GM18520 (cell line): Measurements from ENCODE around the gene SSX5.
"Not testable (repeated sequence)": the region's sequence is repeated elsewhere in the genome, so short reads cannot be mapped to it uniquely, and the experiment has no call there.

Source experiments
- ATAC-seq: cut with Tn5 transposase; IDR thresholded peaks from one replicate; pipeline ENCODE4 v1.9.1; 2021; ENCODE audit not compliant: unreplicated experiment

The SSX5 gene, protein sequence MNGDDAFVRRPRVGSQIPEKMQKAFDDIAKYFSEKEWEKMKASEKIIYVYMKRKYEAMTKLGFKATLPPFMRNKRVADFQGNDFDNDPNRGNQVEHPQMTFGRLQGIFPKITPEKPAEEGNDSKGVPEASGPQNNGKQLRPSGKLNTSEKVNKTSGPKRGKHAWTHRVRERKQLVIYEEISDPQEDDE

DNA sequence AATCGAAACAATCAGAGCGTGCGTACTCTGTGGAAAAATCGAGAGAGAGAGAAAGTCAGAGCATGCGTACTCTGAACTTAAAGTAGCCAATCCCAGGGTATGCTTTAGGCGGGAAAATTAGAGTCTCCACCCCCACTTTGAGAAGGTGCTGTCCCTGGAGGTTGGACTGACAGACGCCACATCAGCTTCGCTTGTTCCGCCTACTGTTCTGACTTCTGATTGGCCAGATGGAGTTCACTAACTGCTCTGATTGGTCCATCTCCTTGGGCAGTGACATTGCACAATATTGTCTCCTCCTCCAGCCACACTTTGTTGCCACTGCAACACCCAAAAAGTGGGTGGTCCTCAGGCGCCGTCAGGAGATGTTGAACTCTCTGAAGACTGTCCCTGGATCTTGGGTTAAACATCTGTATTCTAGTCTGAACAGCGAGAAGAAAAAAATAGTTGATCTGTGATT is at the start of gene SSX5:
Gene SSX5 (minus strand): TSS at position 51 of the 457 bp plus-strand sequence. CDS start 1,437 bp downstream, outside the sequence.
- ATAC-seq = no peak

DNA sequence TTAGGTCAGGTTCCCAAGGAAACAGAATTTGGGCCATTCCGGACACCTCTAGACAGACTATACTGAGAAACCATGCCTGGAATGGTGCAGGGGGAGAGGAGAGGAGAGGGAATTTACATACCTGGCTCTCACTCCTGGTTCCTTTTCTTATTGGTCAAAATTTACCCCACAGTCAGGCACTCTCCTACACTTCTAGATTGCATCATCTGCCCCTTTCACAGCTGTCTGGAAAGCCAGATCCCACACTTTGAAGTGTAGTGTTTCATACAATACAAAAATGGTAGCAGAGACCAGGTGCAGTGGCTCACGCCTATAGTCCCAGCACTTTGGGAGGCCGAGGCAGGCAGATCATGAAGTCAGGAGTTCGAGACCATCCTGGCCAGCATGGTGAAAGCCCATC is 27.6 kb upstream of the SSX5 start:
- ATAC-seq = not testable (repeated sequence)

DNA sequence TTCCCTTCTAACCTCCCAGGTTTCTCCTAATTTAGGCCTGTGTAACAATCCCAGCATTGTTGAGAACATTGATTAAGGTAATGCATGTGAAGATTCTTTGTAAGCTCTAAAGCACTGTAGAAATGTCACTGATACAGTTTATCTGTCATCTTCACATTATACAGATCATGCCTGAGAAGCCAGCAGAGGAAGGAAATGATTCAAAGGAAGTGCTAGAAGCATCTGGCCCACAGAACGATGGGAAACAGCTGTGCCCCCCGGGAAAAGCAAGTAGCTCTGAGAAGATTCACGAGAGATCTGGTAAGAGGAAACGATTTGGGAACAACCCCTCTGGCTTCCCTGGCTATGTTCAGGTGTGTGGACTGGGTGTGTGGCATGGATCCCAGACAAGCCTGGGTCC is 17.7 kb upstream of the SSX5 start:
- ATAC-seq = not testable (repeated sequence)

DNA sequence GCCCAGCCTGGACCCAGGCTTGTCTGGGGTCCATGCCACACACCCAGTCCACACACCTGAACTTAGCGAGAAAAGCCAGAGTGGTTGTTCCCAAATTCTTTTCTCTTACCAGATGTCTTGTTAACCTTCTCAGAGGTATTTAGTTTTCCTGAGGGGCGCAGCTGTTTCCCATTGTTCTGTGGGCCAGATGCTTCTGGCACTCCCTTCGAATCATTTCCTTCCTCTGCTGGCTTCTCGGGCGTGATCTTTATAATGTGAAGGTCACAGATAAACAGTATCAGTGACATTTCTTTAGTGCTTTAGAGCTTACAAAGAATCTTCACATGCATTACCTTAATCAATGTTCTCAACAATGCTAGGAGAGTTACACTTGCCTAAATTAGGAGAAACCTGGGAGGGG is 6.6 kb downstream of the SSX5 start:
- not testable (repeated sequence) for ATAC-seq

DNA sequence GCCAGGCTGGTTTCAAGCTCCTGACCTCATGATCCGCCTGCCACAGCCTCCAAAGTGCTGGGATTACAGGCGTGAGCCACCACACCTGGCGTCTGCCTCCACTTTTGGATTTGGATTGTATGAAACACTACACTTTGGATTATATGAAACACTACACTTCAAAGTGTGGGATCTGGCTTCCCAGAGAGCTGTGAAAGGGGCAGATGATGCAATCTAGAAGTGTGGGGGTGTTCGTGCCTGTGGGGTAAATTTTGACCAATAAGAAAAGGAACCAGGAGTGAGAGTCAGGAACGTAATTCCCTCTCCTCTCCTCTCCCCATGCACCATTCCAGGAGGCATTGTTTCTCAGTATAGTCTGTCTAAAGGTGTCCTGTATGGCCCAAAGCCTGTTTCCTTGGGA is 14.7 kb downstream of the SSX5 start:
- not testable (repeated sequence) for ATAC-seq

DNA sequence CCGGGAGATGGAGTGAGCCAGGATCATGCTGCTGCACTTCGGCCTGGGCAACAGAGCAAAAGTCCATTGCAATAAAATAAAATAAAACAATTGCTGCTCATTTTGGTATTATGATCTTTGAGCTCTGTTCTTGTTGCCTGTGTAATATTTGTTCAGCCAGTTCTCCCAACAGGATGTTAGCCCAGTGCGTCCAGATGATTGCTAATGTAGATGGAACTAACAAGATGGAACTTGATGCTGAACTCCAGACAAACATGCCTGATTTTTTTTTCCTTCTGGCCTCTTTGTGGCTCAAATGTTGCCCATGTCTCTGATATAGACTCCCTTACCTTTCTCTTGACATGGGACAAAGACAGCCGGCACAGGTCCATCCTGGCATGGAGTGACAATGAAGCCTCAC is 15.8 kb downstream of the SSX5 start:
- no peak for ATAC-seq

DNA sequence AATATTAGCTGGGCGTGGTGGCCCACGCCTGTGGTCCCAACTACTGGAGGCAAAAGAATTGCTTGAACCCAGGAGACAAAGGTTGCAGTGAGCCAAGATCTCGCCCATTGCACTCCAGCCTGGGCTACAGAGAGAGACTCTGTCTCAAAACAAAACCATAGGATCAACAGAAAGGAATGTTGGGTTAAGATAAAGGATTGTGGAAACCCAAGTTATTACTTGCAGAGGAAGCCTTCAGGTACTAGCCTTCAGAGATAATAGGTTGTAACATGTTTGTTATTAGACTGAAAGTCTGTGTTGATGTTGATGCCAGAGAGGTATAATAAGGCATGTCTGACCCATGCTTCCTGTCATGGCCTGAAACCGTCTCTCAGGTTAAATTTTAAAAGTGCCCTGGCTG is 16.9 kb downstream of the SSX5 start:
- ATAC-seq = no peak

DNA sequence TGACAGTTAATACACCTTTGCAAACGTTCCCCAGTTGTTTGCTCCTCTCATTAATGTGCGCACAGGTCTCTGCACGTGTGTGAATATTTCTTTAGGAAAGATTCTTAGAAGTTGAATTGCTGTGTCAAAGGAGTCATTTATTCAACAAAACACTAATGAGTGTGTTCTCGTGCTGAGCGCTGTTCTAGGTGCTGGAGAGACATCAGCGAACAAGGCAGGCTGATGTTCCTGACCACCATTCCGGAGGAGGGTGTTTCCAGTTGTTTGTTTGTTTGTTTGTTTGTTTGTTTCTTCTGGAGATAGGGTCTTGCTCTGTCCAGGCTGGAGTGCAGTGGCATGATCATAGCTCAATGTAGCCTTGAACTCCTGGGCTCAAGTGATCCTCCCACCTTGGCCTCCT is 30.3 kb downstream of the SSX5 start:
- not testable (repeated sequence) for ATAC-seq

DNA sequence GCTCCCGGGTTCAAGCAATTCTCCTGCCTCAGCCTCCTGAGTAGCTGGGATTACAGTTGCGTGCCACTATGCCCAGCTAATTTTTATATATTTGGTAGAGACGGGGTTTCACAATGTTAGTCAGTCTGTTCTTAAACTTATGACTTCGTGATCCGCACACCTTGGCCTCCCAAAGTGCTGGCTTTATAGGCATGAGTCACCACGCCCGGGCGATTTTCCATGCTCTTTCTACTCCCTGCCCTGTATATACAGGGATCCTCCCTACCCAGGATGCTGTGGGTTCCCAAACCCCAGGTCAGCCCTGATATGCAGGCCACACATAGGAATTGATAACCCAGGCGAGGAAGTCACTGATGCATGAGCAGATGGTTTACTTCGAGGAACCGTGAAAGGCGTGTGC is 31.4 kb downstream of the SSX5 start:
- ATAC-seq = no peak

DNA sequence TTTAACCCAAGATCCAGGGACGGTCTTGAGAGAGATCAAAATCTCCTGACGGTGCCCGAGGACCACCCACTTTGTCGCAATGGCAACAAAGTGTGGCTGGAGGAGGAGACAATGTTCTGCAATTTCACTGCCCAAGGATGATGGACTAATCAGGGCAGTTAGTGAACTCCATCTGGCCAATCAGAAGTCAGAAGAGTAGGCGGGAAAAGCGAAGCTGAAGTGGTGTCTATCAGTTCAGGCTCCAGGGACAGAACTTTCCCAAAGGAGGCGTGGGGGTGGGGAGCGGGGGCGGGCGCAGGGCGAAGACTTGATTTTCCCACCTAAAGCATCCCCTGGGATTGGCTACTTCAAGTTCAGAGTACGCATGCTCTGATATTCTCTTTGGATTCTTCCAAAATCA is 40.6 kb downstream of the SSX5 start:
- no peak for ATAC-seq

DNA sequence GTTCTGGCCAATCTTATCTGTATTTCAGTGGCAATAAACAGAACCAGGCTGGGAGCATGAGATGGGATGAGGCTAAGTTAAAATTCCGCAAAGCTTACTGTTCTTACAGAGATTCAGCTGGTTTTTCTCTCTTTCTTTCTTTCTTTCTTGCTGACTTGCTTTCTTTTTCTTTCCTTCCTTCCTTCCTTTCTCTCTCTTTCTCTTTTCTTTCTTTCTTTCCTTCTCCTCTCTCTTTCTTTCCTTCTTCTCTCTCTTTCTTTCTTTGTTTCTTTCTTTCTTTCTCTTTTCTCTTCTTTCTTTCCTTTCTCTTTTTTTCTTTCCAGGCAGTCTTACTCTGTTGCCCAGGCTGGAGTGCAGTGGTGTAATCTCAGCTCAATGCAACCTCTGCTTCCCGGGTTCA is 41.8 kb downstream of the SSX5 start:
- ATAC-seq = no peak

DNA sequence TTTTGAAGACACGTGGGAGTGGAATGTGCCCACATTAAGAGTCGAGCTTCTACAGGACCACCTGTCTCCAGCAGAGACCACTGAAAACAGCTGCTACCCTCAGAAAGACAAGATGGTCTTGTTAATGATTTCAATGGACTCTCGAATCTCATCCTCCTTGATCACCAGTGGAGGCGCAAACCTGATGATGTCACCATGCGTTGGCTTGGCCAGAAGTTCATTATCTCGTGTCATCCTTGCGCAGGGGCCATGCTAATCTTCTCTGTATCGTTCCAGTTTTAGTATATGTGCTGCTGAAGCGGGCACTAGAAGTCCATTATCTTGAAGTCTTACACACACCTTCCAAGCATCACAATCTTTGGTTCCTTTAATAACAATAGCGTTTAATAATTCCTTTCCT is 42.8 kb downstream of the SSX5 start:
- no peak for ATAC-seq

DNA sequence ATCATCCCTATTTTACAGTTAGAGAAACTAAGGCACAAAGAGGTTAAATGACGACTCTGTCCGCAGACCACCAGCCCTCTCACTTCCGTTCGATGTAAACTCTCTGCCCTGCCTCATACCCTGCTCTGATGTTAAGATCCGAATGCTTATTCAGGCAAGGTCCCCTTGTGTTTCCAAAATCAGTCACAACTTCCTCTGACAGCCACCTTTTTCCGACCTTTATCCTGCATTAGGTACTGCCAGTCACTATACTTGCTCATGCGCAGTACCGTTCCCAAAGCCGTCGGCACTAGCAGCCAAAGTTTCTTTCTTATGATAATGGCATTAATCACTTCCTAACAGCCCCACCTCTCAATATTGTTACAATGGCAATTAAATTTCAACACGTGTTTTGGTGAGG is 53.9 kb downstream of the SSX5 start:
- ATAC-seq = not testable (repeated sequence)

DNA sequence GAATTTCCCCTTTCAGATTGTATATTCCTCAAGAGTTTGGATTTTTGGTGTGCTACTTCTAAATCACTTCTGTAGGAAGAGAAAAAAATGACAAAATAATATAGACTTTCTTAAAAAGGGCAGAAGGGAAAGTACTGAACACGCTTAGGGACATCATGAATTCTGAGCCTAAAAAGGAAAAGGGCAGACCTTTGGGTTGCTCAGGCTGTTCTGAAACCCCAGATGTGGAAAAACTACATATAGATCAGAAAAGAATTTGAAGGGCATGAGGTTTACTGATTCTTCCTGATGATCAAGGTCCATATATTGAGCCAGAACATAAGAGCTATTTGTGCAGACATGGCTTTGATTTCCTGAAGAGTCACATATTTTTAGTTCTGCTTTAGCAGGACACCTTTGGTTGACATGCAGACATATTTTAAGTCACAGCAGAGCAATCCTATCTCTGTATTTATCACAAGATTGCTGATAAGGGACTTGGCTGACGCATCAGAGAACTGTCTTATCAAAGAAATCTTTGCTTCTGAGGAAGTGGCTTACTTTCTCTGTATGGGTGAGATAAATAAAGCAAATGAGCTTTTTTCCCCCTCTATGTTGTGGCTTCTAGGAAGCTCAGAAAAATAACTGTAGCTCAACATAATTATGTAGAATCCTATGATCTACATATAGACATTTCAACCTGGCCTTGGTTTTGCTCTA is 54.6 kb downstream of the SSX5 start:
- ATAC-seq = not testable (repeated sequence)

DNA sequence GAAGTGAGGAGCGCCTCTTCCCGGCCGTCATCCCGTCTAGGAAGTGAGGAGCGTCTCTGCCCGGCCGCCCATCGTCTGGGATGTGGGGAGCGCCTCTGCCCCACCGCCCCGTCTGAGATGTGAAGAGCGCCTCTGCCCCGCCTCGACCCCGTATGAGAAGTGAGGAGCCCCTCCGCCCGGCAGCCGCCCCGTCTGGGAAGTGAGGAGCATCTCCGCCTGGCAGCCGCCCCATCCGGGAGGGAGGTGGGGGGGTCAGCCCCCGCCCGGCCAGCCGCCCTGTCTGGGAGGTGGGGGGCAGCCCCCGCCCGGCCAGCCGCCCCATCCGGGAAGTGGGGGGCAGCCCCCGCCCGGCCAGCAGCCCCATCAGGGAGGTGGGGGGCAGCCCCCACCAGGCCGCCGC is 57.5 kb downstream of the SSX5 start:
- ATAC-seq = not testable (repeated sequence)
